H1 (cell line): ENCODE results near the gene STK31. TPM values are rescaled to one million over a fixed set of nuclear protein-coding genes. Genes with fewer than 3 reads are reported as not detected.

Experiments used
- CTCF ChIA-PET: fragments of 300-600 bp; sonication (Branson Sonifier 250); formaldehyde crosslinking; loops from one replicate; lab custom pipeline; 2021; ENCODE audit not compliant: partially characterized antibody; lab: Charles Lee
- POLR2A ChIA-PET: fragments of 300-600 bp; sonication (Branson Sonifier 250); formaldehyde crosslinking; loops from one replicate; lab custom pipeline; 2021; ENCODE audit warnings: inconsistent platforms; ENCODE audit not compliant: partially characterized antibody; lab: Charles Lee
- DNase-seq, 2 experiments: peaks; one replicate each; pipeline versions ENCODE4 v3.0.0 to v3.0.0-alpha.2; 2010 to 2022; ENCODE audit warnings: low spot score in 2 of 2, low read depth in 1 of 2, mixed read lengths in 1 of 2
- FAIRE-seq: peaks from 2 replicates; lab custom pipeline; 2011; peaks lifted over from hg19 to GRCh38; lab: Jason Lieb, UNC
- H2AFZ ChIP-seq: 2 replicates; pipeline ENCODE4 v1.8.1; 2012; ENCODE audit warnings: low read length, inconsistent platforms
- H2AK5ac ChIP-seq: 2 replicates; pipeline ENCODE4 v1.6.1; 2013; ENCODE audit warnings: low read depth, low read length
- H2BK120ac ChIP-seq: replicated peaks from 2 replicates; pipeline ENCODE3; 2013; ENCODE audit warnings: low read depth, low read length, inconsistent platforms
- H2BK12ac ChIP-seq: 2 replicates; pipeline ENCODE4 v1.6.1; 2013; ENCODE audit warnings: low read depth, low read length
- H2BK15ac ChIP-seq: 2 replicates; pipeline ENCODE4 v1.6.1; 2013; ENCODE audit warnings: low read length
- H2BK20ac ChIP-seq: 2 replicates; pipeline ENCODE4 v1.6.1; 2013; ENCODE audit warnings: low read length
- H2BK5ac ChIP-seq: 2 replicates; pipeline ENCODE4 v1.6.1; 2013; ENCODE audit warnings: low read depth, low read length
- H3K14ac ChIP-seq: 2 replicates; pipeline ENCODE4 v1.6.1; 2013; ENCODE audit warnings: inconsistent platforms; ENCODE audit not compliant: insufficient read length
- H3K18ac ChIP-seq: 2 replicates; pipeline ENCODE4 v1.6.1; 2013; ENCODE audit warnings: low read length; ENCODE audit errors: extremely low read depth
- H3K23ac ChIP-seq: 2 replicates; pipeline ENCODE4 v1.6.1; 2013; ENCODE audit warnings: inconsistent platforms; ENCODE audit not compliant: insufficient read length
- H3K23me2 ChIP-seq: 2 replicates; pipeline ENCODE4 v1.6.1; 2013; ENCODE audit warnings: low read depth, low read length
- H3K27ac ChIP-seq: 2 replicates; pipeline ENCODE4 v1.6.1; 2011; ENCODE audit warnings: low read depth, low read length, inconsistent platforms
- H3K27me3 ChIP-seq, 4 experiments: replicated peaks in 1 of 4; 1 replicate in 1 of 4; 2 replicates in 3 of 4; pipeline versions ENCODE4 v1.6.1 to v1.8.1; 2011 to 2013; ENCODE audit warnings: low read length in 3 of 4, mild to moderate bottlenecking in 3 of 4, inconsistent platforms in 2 of 4, mixed read lengths in 2 of 4, moderate library complexity in 1 of 4; ENCODE audit not compliant: control insufficient read depth in 3 of 4, insufficient read depth in 3 of 4; ENCODE audit errors: extremely low read depth in 1 of 4
- H3K36me3 ChIP-seq, 4 experiments: 2 replicates each; pipeline versions ENCODE4 v1.6.1 to v1.8.1; 2011 to 2013; ENCODE audit warnings: mild to moderate bottlenecking in 4 of 4, low read length in 3 of 4, moderate library complexity in 2 of 4, control low read depth in 1 of 4, inconsistent platforms in 1 of 4; ENCODE audit not compliant: insufficient read depth in 4 of 4, control insufficient read depth in 2 of 4
- H3K4ac ChIP-seq: replicated peaks from 2 replicates; pipeline ENCODE3; 2013; ENCODE audit warnings: low read length, low read depth, mixed read lengths, inconsistent platforms; ENCODE audit not compliant: insufficient read length
- H3K4me1 ChIP-seq, 4 experiments: replicated peaks in 1 of 4; 1 replicate in 1 of 4; 2 replicates in 3 of 4; pipeline versions ENCODE4 v1.6.1 to v1.8.1; 2011 to 2013; ENCODE audit warnings: low read length in 3 of 4, inconsistent platforms in 2 of 4, mixed read lengths in 1 of 4; ENCODE audit not compliant: insufficient read depth in 4 of 4, control insufficient read depth in 3 of 4
- H3K4me2 ChIP-seq, 2 experiments: 2 replicates each; pipeline versions ENCODE4 v1.6.1 to v1.8.1; 2011 to 2013; ENCODE audit warnings: low read depth in 2 of 2, low read length in 2 of 2, control low read depth in 1 of 2, inconsistent platforms in 1 of 2, mild to moderate bottlenecking in 1 of 2; ENCODE audit not compliant: insufficient read depth in 1 of 2
- H3K4me3 ChIP-seq, 4 experiments: fragments of 200-600, 300-600 bp in 1 of 4; sonication (generic), shearing (Covaris generic), sonication (Bioruptor Twin) in 1 of 4; 2 replicates each; pipeline versions ENCODE4 v1.5.1 to v1.8.1; 2011 to 2016; ENCODE audit warnings: low read length in 4 of 4, low read depth in 3 of 4, control low read depth in 2 of 4, inconsistent platforms in 2 of 4, mild to moderate bottlenecking in 2 of 4, mixed read lengths in 1 of 4, moderate library complexity in 1 of 4; ENCODE audit not compliant: insufficient read depth in 2 of 4; ENCODE audit errors: extremely low read depth in 1 of 4
- H3K56ac ChIP-seq: replicated peaks from 2 replicates; pipeline ENCODE3; 2013; ENCODE audit warnings: low read depth, mild to moderate bottlenecking, mixed read lengths, low read length, inconsistent platforms; ENCODE audit not compliant: insufficient read length
- H3K79me1 ChIP-seq: 2 replicates; pipeline ENCODE4 v1.6.1; 2013; ENCODE audit warnings: low read depth, low read length, control low read depth
- H3K79me2 ChIP-seq, 2 experiments: 2 replicates each; pipeline versions ENCODE4 v1.6.1 to v1.8.1; 2012 to 2013; ENCODE audit warnings: low read length in 2 of 2, mild to moderate bottlenecking in 2 of 2, inconsistent platforms in 1 of 2; ENCODE audit not compliant: insufficient read depth in 2 of 2, control insufficient read depth in 1 of 2
- H3K9ac ChIP-seq, 4 experiments: replicated peaks in 1 of 4; 1 replicate in 1 of 4; 2 replicates in 3 of 4; pipeline versions ENCODE4 v1.6.1 to v1.8.1; 2011 to 2013; ENCODE audit warnings: low read depth in 3 of 4, low read length in 3 of 4, control low read depth in 2 of 4, mild to moderate bottlenecking in 2 of 4, moderate library complexity in 2 of 4, inconsistent platforms in 1 of 4; ENCODE audit errors: extremely low read depth in 1 of 4
- H3K9me3 ChIP-seq, 2 experiments: 2 replicates each; pipeline versions ENCODE4 v1.6.1 to v1.8.1; 2012 to 2013; ENCODE audit warnings: mild to moderate bottlenecking in 2 of 2, moderate library complexity in 2 of 2, control low read depth in 1 of 2, inconsistent platforms in 1 of 2, low read depth in 1 of 2, low read length in 1 of 2, mixed read lengths in 1 of 2; ENCODE audit not compliant: insufficient read depth in 2 of 2
- H4K20me1 ChIP-seq, 2 experiments: replicated peaks in 1 of 2; 2 replicates each; pipeline versions ENCODE3 to v1.8.1; 2011 to 2013; ENCODE audit warnings: inconsistent platforms in 2 of 2, low read length in 2 of 2, mild to moderate bottlenecking in 1 of 2; ENCODE audit not compliant: insufficient read depth in 2 of 2, control insufficient read depth in 1 of 2
- H4K5ac ChIP-seq: 2 replicates; pipeline ENCODE4 v1.6.1; 2013; ENCODE audit warnings: low read length, low read depth, mixed read lengths, inconsistent platforms; ENCODE audit not compliant: insufficient read length
- H4K8ac ChIP-seq: 2 replicates; pipeline ENCODE4 v1.8.0; 2013; ENCODE audit warnings: mild to moderate bottlenecking, moderate library complexity, low read length, inconsistent platforms; ENCODE audit not compliant: insufficient read depth; ENCODE audit errors: extremely low read depth
- H4K91ac ChIP-seq: replicated peaks from 2 replicates; pipeline ENCODE3; 2013; ENCODE audit warnings: low read length, mixed read lengths, inconsistent platforms; ENCODE audit not compliant: insufficient read length
- ASH2L ChIP-seq: fragments of 200-600, 300-600 bp; sonication (generic); IDR thresholded peaks from one replicate; pipeline ENCODE4 v1.7.1; 2017; ENCODE audit warnings: low read length
- CBX5 ChIP-seq: fragments of 300-800, 300-1000 bp; sonication (generic); IDR thresholded peaks from 2 replicates; pipeline ENCODE4 v1.7.1; 2016; ENCODE audit warnings: antibody characterized with exemption, low read length, low read depth
- EP300 ChIP-seq, 2 experiments: IDR thresholded peaks; 1 replicate in 1 of 2; 2 replicates in 1 of 2; pipeline ENCODE4 v1.6.1; 2011 to 2012; ENCODE audit warnings: low read depth in 2 of 2, low read length in 2 of 2, mild to moderate bottlenecking in 2 of 2, borderline replicate concordance in 1 of 2, inconsistent platforms in 1 of 2, moderate library complexity in 1 of 2
- HDAC6 ChIP-seq: IDR thresholded peaks from one replicate; pipeline ENCODE4 v1.7.1; 2012; ENCODE audit warnings: low read depth, mild to moderate bottlenecking, inconsistent platforms, low read length, moderate library complexity
- KDM5A ChIP-seq: fragments of 200-600 bp; IDR thresholded peaks from 2 replicates; pipeline ENCODE4 v1.7.1; 2012; ENCODE audit warnings: mild to moderate bottlenecking, low read length, inconsistent platforms, mixed read lengths
- SP4 ChIP-seq: IDR thresholded peaks from 2 replicates; pipeline ENCODE4 v1.6.1; 2012; ENCODE audit warnings: low read length, inconsistent platforms
- WGBS, 2 experiments: shearing (Covaris generic) in 1 of 2; methylation state at CpG; one replicate each; pipeline versions ENCODE4 v1.1.6 to v1.1.7; 2013 to 2015; ENCODE audit warnings: low lambda C conversion rate in 2 of 2, mixed read lengths in 2 of 2, inconsistent platforms in 1 of 2, low coverage in 1 of 2, missing lambda C conversion rate in 1 of 2; ENCODE audit not compliant: insufficient replicate concordance in 2 of 2, insufficient coverage in 1 of 2, insufficient read length in 1 of 2; ENCODE audit errors: extremely low coverage in 1 of 2, missing lambda C conversion rate in 1 of 2; 5-methylcytosine and 5-hydroxymethylcytosine counted together
- polyA plus RNA-seq, 7 experiments: library from polyadenylated mRNA; depleted of rRNA in 3 of 7; stranded (reverse) in 5 of 7; unstranded in 2 of 7; fragments of >200 nt in 5 of 7; fragments of 200-250 nt in 2 of 7; gene quantifications; 1 replicate in 5 of 7; 2 replicates in 1 of 7; 4 replicates in 1 of 7; pipeline versions ENCODE4 v1.2.1 to v1.2.3, GENCODE V29; 2011 to 2013; ENCODE audit warnings: missing spikeins in 2 of 7, mixed read lengths in 2 of 7
- total RNA-seq: library from RNA; stranded (reverse); fragmentation: NEBNext Ultra II Directional; extraction: Animal tissue kit (Norgen Biotek cat#: 25700); gene quantifications from 2 replicates; pipeline ENCODE4 v1.2.1, GENCODE V29; 2021
- TF ChIP-seq, protein P1 (sequence below): IDR thresholded peaks from 2 replicates; pipeline ENCODE4 v1.6.1; 2012; ENCODE audit warnings: inconsistent platforms
- TF ChIP-seq, protein P2 (sequence below), 3 experiments: IDR thresholded peaks; 1 replicate in 2 of 3; 2 replicates in 1 of 3; pipeline versions ENCODE4 v1.5.1 to v1.6.1; 2011; ENCODE audit warnings: low read length in 3 of 3, mild to moderate bottlenecking in 3 of 3, inconsistent platforms in 2 of 3, low read depth in 1 of 3, moderate library complexity in 1 of 3; ENCODE audit not compliant: insufficient read depth in 1 of 3; ENCODE audit errors: control extremely low read depth in 1 of 3

Gene STK31
- total and polyA plus RNA-seq, 2 of the 8 experiments (the other 6 are each of a cell fraction or from before 2014, with no cell fraction given) = 0.15 to 0.32 TPM

GRCh38 chr7:23864973-23865372 lies 155.0 kb downstream of the STK31 start:
- Histone ChIP-seq H3K4me2 (no peak overlapping the region), H3K79me2 (no peaks in the 10 kb centered on the region)
- CTCF ChIA-PET = interaction anchor here (0.8 kb wide), 2 partner anchors 8 to 61 kb away, joined by 3 read pairs; no protein-coding TSS in a partner anchor

More at GRCh38 chr7:23864973-23865372, 155.0 kb downstream of the STK31 start:
- Histone ChIP-seq H3K23me2 (no peaks in the 10 kb centered on the region), H3K9me3 (no peaks in the 10 kb centered on the region), H2BK15ac (no peak overlapping the region), H4K5ac (no peak overlapping the region), H2BK20ac (no peak overlapping the region), H2BK120ac (no peak overlapping the region), H2BK5ac (no peak overlapping the region), H3K18ac (no peak overlapping the region), H4K8ac (no peak overlapping the region), H3K56ac (no peak overlapping the region), H3K4ac (no peak overlapping the region), H2AFZ (no peak overlapping the region), H3K4me1 (no peaks in the 10 kb centered on the region), H3K27ac (no peak overlapping the region), H3K14ac (no peak overlapping the region), H2AK5ac (no peak overlapping the region), H3K79me1 (no peaks in the 10 kb centered on the region), H3K36me3 (no peaks in the 10 kb centered on the region), H3K23ac (no peak overlapping the region), H2BK12ac (no peak overlapping the region), H4K20me1 (no peaks in the 10 kb centered on the region), H3K9ac (no peak overlapping the region), H3K4me3 (no peak overlapping the region)
- WGBS, 2 experiments = 90% methylated on average over 3 of the region's 3 CpGs; no CpG with 5 or more reads in 1 of the 2 experiments
- FAIRE-seq (no peak), DNase-seq (no peak)
- POLR2A ChIA-PET = no interaction called here
- TF ChIP-seq SP4 (no peak), ASH2L (no peak), EP300 (IDR thresholded peaks at IDR 0.05; ENCODE audit: borderline replicate concordance in 1 of 2, low read depth in 2 of 2, low read length in 2 of 2) (no peak), CBX5 (no peak), HDAC6 (no peak), KDM5A (no peak)
- TF ChIP-seq, protein P1, sequence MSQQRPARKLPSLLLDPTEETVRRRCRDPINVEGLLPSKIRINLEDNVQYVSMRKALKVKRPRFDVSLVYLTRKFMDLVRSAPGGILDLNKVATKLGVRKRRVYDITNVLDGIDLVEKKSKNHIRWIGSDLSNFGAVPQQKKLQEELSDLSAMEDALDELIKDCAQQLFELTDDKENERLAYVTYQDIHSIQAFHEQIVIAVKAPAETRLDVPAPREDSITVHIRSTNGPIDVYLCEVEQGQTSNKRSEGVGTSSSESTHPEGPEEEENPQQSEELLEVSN = no peak
- TF ChIP-seq, protein P2, sequence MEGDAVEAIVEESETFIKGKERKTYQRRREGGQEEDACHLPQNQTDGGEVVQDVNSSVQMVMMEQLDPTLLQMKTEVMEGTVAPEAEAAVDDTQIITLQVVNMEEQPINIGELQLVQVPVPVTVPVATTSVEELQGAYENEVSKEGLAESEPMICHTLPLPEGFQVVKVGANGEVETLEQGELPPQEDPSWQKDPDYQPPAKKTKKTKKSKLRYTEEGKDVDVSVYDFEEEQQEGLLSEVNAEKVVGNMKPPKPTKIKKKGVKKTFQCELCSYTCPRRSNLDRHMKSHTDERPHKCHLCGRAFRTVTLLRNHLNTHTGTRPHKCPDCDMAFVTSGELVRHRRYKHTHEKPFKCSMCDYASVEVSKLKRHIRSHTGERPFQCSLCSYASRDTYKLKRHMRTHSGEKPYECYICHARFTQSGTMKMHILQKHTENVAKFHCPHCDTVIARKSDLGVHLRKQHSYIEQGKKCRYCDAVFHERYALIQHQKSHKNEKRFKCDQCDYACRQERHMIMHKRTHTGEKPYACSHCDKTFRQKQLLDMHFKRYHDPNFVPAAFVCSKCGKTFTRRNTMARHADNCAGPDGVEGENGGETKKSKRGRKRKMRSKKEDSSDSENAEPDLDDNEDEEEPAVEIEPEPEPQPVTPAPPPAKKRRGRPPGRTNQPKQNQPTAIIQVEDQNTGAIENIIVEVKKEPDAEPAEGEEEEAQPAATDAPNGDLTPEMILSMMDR (IDR thresholded peaks at IDR 0.05; ENCODE audit: control extremely low read depth in 1 of 3, insufficient read depth in 1 of 3, low read depth in 1 of 3, low read length in 3 of 3) = no peak
- TF ChIP-seq, all 59 proteins: peak for 0
- H3K27me3 ChIP-seq = no peaks in the 10 kb centered on the region
- H4K91ac ChIP-seq = no peak overlapping the region
